ENCODE results near the gene LYST. TPM values are rescaled to one million over a fixed set of nuclear protein-coding genes. Genes with fewer than 3 reads are reported as not detected.

Gene LYST
- total and polyA plus RNA-seq, 10 donors: 9.0 to 169 (median 98.1) TPM

GRCh38 chr1:235865565-235866204 is 1.0 kb downstream of the LYST start:
- Histone ChIP-seq H3K9me3 (no peaks in the 10 kb centered on the region), H3K4me1 (peaks cover 15 to 83% (median 58%) of the 10 kb centered on the region in 6 donors), H3K27ac (peak overlapping the region; percentile 94 to 100 (median 98)), H3K36me3 (no peaks in the 10 kb centered on the region), H3K27me3 (replicated peaks in 1 of 7) (no peaks in the 10 kb centered on the region), H3K4me3 (peak overlapping the region; percentile 81 to 98 (median 93))
- DNase-seq: no peak
- peak in 3 of 11 experiments; percentile 12 to 56 (median 40) for TF ChIP-seq CTCF (IDR thresholded peaks at IDR 0.05 in 8 of 11, conservative IDR thresholded peaks at IDR 0.05 in 3 of 11)
- TF ChIP-seq POLR2AphosphoS5 (IDR thresholded peaks at IDR 0.05): no peak
- TF ChIP-seq POLR2A (IDR thresholded peaks at IDR 0.05): no peak
- intact Hi-C loops (cut with DNase I; ENCODE audit: low total_unique reads): no loop called here
- 6 to 8% (median 7%) methylated on average over 15 to 16 of the region's 16 CpGs for WGBS, 5 donors

GRCh38 chr1:235864931-235865525 is 1.7 kb downstream of the LYST start:
- no peaks in the 10 kb centered on the region for H3K9me3 ChIP-seq
- no peaks in the 10 kb centered on the region for H3K27me3 ChIP-seq (replicated peaks in 1 of 7)
- 30 to 48% (median 44%) methylated on average over 2 to 3 of the region's 3 CpGs for WGBS, 5 donors
- H3K36me3 ChIP-seq: no peaks in the 10 kb centered on the region
- no peak for DNase-seq
- no peak for TF ChIP-seq POLR2A (IDR thresholded peaks at IDR 0.05)
- TF ChIP-seq POLR2AphosphoS5 (IDR thresholded peaks at IDR 0.05): no peak
- TF ChIP-seq CTCF (IDR thresholded peaks at IDR 0.05 in 8 of 11, conservative IDR thresholded peaks at IDR 0.05 in 3 of 11): no peak
- peak overlapping the region in 7 of 8 donors; percentile 98 to 100 (median 99) for H3K27ac ChIP-seq
- peaks cover 15 to 89% (median 60%) of the 10 kb centered on the region in 6 donors for H3K4me1 ChIP-seq
- peak overlapping the region; percentile 81 to 98 (median 93) for H3K4me3 ChIP-seq
- intact Hi-C loops (cut with DNase I; ENCODE audit: low total_unique reads): no loop called here

GRCh38 chr1:235864469-235864868 is 2.2 kb downstream of the LYST start:
- H3K4me3 ChIP-seq: peak overlapping the region in 6 of 8 donors; percentile 18 to 97 (median 90)
- no peak for DNase-seq
- TF ChIP-seq CTCF (IDR thresholded peaks at IDR 0.05 in 8 of 11, conservative IDR thresholded peaks at IDR 0.05 in 3 of 11): no peak
- TF ChIP-seq POLR2A (IDR thresholded peaks at IDR 0.05): no peak
- TF ChIP-seq POLR2AphosphoS5 (IDR thresholded peaks at IDR 0.05): no peak
- peaks cover 15 to 89% (median 65%) of the 10 kb centered on the region in 6 donors for H3K4me1 ChIP-seq
- peak overlapping the region in 7 of 8 donors; percentile 98 to 100 (median 99) for H3K27ac ChIP-seq
- intact Hi-C loops (cut with DNase I; ENCODE audit: low total_unique reads): no loop called here
- no peaks in the 10 kb centered on the region for H3K27me3 ChIP-seq (replicated peaks in 1 of 7)
- no peaks in the 10 kb centered on the region for H3K9me3 ChIP-seq
- 63 to 89% (median 84%) methylated on average over 10 of the region's 10 CpGs for WGBS, 5 donors
- no peaks in the 10 kb centered on the region for H3K36me3 ChIP-seq

GRCh38 chr1:235863699-235864093 is 3.0 kb downstream of the LYST start:
- peaks cover 15 to 90% (median 71%) of the 10 kb centered on the region in 6 donors for H3K4me1 ChIP-seq
- H3K9me3 ChIP-seq: no peaks in the 10 kb centered on the region
- no peak for DNase-seq
- no peaks in the 10 kb centered on the region for H3K27me3 ChIP-seq (replicated peaks in 1 of 7)
- no peak for TF ChIP-seq CTCF (IDR thresholded peaks at IDR 0.05 in 8 of 11, conservative IDR thresholded peaks at IDR 0.05 in 3 of 11)
- no peak for TF ChIP-seq POLR2A (IDR thresholded peaks at IDR 0.05)
- no peak for TF ChIP-seq POLR2AphosphoS5 (IDR thresholded peaks at IDR 0.05)
- 67 to 86% (median 78%) methylated on average over 4 of the region's 4 CpGs for WGBS, 5 donors
- intact Hi-C loops (cut with DNase I; ENCODE audit: low total_unique reads): no loop called here
- H3K4me3 ChIP-seq: peak overlapping the region in 1 of 8 donors; percentile 97
- H3K36me3 ChIP-seq: no peaks in the 10 kb centered on the region
- H3K27ac ChIP-seq: peak overlapping the region in 6 of 8 donors; percentile 1 to 99 (median 98)

Data from spleen (tissue), 11 donors.